SK-N-MC (cell line): ENCODE measurements around the gene RASGRP3.

Experiments used
- EZH2 ChIP-seq: fragments of 200-600 bp; sonication (generic); IDR thresholded peaks from one replicate; pipeline ENCODE4 v1.6.1; 2017; ENCODE audit warnings: antibody characterized with exemption
- POLR2AphosphoS5 ChIP-seq: IDR thresholded peaks from 2 replicates; pipeline ENCODE4 v1.6.1; 2012; ENCODE audit warnings: mild to moderate bottlenecking, low read depth, low read length, borderline replicate concordance

- no peak for TF ChIP-seq POLR2AphosphoS5
- no peak for TF ChIP-seq EZH2
Observed at GRCh38 chr2:33595385-33595784, 118.9 kb downstream of the RASGRP3 start.
